CD14-positive monocyte (primary cell): ENCODE data around the gene DUSP16. TPM values are rescaled to one million over a fixed set of nuclear protein-coding genes. Genes with fewer than 3 reads are reported as not detected.
A peak's percentile ranks its signal among the peaks of the same experiment; 100 is the strongest.

Experiments used
- DNase-seq, 3 donors: peaks; one replicate each; pipeline ENCODE4 v3.0.0-alpha.2; 2011 to 2022
- H2AFZ ChIP-seq: 2 replicates; pipeline ENCODE4 v1.6.0; 2012; ENCODE audit warnings: mild to moderate bottlenecking, low read depth, low read length, inconsistent platforms; ENCODE audit not compliant: insufficient read depth, poor library complexity, severe bottlenecking
- H3K27ac ChIP-seq, 2 donors: 1 replicate in 1 of 2; 2 replicates in 1 of 2; pipeline ENCODE4 v1.5.1; 2012 to 2013; ENCODE audit warnings: low read length in 2 of 2, control low read depth in 1 of 2, inconsistent platforms in 1 of 2, low read depth in 1 of 2, mild to moderate bottlenecking in 1 of 2
- H3K27me3 ChIP-seq, 2 donors: one replicate each; pipeline versions ENCODE4 v1.6.0 to v1.6.1; 2011 to 2013; ENCODE audit warnings: low read length in 2 of 2; ENCODE audit not compliant: control insufficient read depth in 2 of 2, insufficient read depth in 2 of 2
- H3K36me3 ChIP-seq, 2 donors: replicated peaks in 1 of 2; 1 replicate in 1 of 2; 2 replicates in 1 of 2; pipeline versions ENCODE4 v1.5.1 to v1.6.1; 2012 to 2013; ENCODE audit warnings: low read length in 2 of 2, control low read depth in 1 of 2, inconsistent platforms in 1 of 2, mild to moderate bottlenecking in 1 of 2; ENCODE audit not compliant: insufficient read depth in 2 of 2, control insufficient read depth in 1 of 2
- H3K4me1 ChIP-seq, 2 donors: 1 replicate in 1 of 2; 2 replicates in 1 of 2; pipeline versions ENCODE4 v1.5.1 to v1.6.1; 2012 to 2013; ENCODE audit warnings: low read length in 2 of 2, control low read depth in 1 of 2, inconsistent platforms in 1 of 2, mild to moderate bottlenecking in 1 of 2, moderate library complexity in 1 of 2; ENCODE audit not compliant: insufficient read depth in 2 of 2, control insufficient read depth in 1 of 2
- H3K4me2 ChIP-seq: replicated peaks from 2 replicates; pipeline ENCODE3; 2012; ENCODE audit warnings: low read length, moderate library complexity, mild to moderate bottlenecking; ENCODE audit not compliant: poor library complexity, severe bottlenecking; ENCODE audit errors: extremely low read depth
- H3K4me3 ChIP-seq, 3 experiments: fragments of 200-600 bp in 1 of 3; sonication (generic) in 1 of 3; replicated peaks in 1 of 3; 1 replicate in 2 of 3; 2 replicates in 1 of 3; pipeline ENCODE4 v1.5.1; 2011 to 2013; ENCODE audit warnings: low read length in 3 of 3, mild to moderate bottlenecking in 3 of 3, control low read depth in 2 of 3, low read depth in 2 of 3, inconsistent platforms in 1 of 3, moderate library complexity in 1 of 3
- H3K79me2 ChIP-seq: 2 replicates; pipeline ENCODE4 v1.6.0; 2012; ENCODE audit warnings: mild to moderate bottlenecking, control low read depth, inconsistent platforms, low read length, moderate library complexity; ENCODE audit not compliant: insufficient read depth
- H3K9ac ChIP-seq: 2 replicates; pipeline ENCODE4 v1.6.0; 2017; ENCODE audit warnings: low read length, mild to moderate bottlenecking; ENCODE audit not compliant: insufficient read depth, poor library complexity, severe bottlenecking
- H3K9me3 ChIP-seq, 2 donors: replicated peaks in 1 of 2; 1 replicate in 1 of 2; 2 replicates in 1 of 2; pipeline versions ENCODE4 v1.5.1 to v1.6.1; 2012 to 2013; ENCODE audit warnings: low read length in 2 of 2, control low read depth in 1 of 2; ENCODE audit not compliant: control insufficient read depth in 1 of 2, insufficient read depth in 1 of 2
- H4K20me1 ChIP-seq: 2 replicates; pipeline ENCODE4 v1.6.0; 2012; ENCODE audit warnings: mild to moderate bottlenecking, low read length, control low read depth, moderate library complexity; ENCODE audit not compliant: insufficient read depth
- H3K27ac Mint-ChIP-seq, 7 donors: one replicate each; pipeline ENCODE4 v1.8.0; 2020; ENCODE audit warnings: mild to moderate bottlenecking in 7 of 7, mixed read lengths in 7 of 7, moderate library complexity in 6 of 7, inconsistent platforms in 2 of 7
- H3K27me3 Mint-ChIP-seq, 3 donors: one replicate each; pipeline ENCODE4 v1.8.0; 2021 to 2022; ENCODE audit warnings: low read depth in 3 of 3, mild to moderate bottlenecking in 3 of 3, mixed read lengths in 3 of 3, moderate library complexity in 3 of 3, inconsistent platforms in 1 of 3
- H3K36me3 Mint-ChIP-seq, 2 donors: one replicate each; pipeline ENCODE4 v1.8.0; 2020; ENCODE audit warnings: mixed read lengths in 2 of 2, inconsistent platforms in 1 of 2, mild to moderate bottlenecking in 1 of 2
- H3K4me1 Mint-ChIP-seq: one replicate; pipeline ENCODE4 v1.8.0; 2020; ENCODE audit warnings: mild to moderate bottlenecking, mixed read lengths
- H3K4me3 Mint-ChIP-seq, 2 donors: one replicate each; pipeline ENCODE4 v1.8.0; 2020; ENCODE audit warnings: mild to moderate bottlenecking in 2 of 2, mixed read lengths in 2 of 2, moderate library complexity in 1 of 2
- H3K9me3 Mint-ChIP-seq, 7 donors: one replicate each; pipeline ENCODE4 v1.8.0; 2020 to 2022; ENCODE audit warnings: mixed read lengths in 7 of 7, mild to moderate bottlenecking in 6 of 7, moderate library complexity in 6 of 7, inconsistent platforms in 2 of 7
- CTCF ChIP-seq: fragments of 200-600 bp; IDR thresholded peaks from one replicate; pipeline ENCODE4 v1.8.0; 2022; ENCODE audit warnings: antibody characterized with exemption, mild to moderate bottlenecking
- WGBS: methylation state at CpG from one replicate; pipeline ENCODE4 v1.1.5; 2013; ENCODE audit warnings: missing lambda C conversion rate; ENCODE audit not compliant: insufficient coverage; 5-methylcytosine and 5-hydroxymethylcytosine counted together
- intact Hi-C, 2 donors: fragments of 100-400 bp; cut with micrococcal nuclease; formaldehyde crosslinking; loops; one replicate each; pipeline versions ENCODE4 v1.15.0 to v1.15.1; 2023
- polyA plus RNA-seq, 3 donors: library from polyadenylated mRNA; depleted of rRNA in 1 of 3; unstranded in 2 of 3; stranded (reverse) in 1 of 3; fragments of 300-500 nt in 2 of 3; fragments of >200 nt in 1 of 3; fragmentation: Illumina TruSeq in 2 of 3; gene quantifications; 1 replicate in 2 of 3; 2 replicates in 1 of 3; pipeline ENCODE4 v1.2.3, GENCODE V29; 2012 to 2021

The DUSP16 gene
- polyA plus RNA-seq, 3 donors: 0.04 to 0.46 (median 0.27) TPM

DNA sequence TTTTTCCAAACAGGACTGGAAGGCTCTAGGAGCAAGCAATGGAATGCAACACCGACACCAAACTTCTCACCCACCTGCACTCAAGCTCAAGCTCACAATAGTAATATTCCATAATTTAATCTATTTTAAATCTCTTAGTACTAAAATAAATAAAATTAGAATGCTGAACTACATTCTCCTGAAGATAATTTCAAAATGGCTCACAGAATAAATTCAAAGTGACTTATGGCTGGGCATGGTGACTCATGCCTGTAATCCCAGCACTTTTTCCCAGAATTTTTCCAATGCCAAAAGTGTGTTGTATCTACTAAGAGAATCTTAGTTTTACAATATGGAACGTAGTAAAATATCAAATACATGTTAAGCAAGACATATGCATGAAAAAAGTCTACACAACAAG lies 31.5 kb downstream of the DUSP16 start:
- H3K27me3 Mint-ChIP-seq: peaks cover 0 to 2% (median 1%) of the 10 kb centered on the region in 3 donors
- Histone ChIP-seq H3K36me3 (no peaks in the 10 kb centered on the region), H3K9ac (no peak overlapping the region), H3K4me3 (no peak overlapping the region), H3K27me3 (no peaks in the 10 kb centered on the region), H3K27ac (no peak overlapping the region), H3K4me1 (no peaks in the 10 kb centered on the region), H2AFZ (no peak overlapping the region), H4K20me1 (no peaks in the 10 kb centered on the region), H3K9me3 (no peaks in the 10 kb centered on the region), H3K4me2 (no peak overlapping the region), H3K79me2 (no peaks in the 10 kb centered on the region)
- H3K36me3 Mint-ChIP-seq: no peaks in the 10 kb centered on the region
- no CpG with 5 or more reads among the region's 2 CpGs for WGBS
- intact Hi-C loops: no loop called here
- H3K4me3 Mint-ChIP-seq: no peak overlapping the region
- peaks cover 0 to 2% (median 0%) of the 10 kb centered on the region in 7 donors for H3K9me3 Mint-ChIP-seq
- no peak for DNase-seq
- TF ChIP-seq CTCF: no peak
- H3K27ac Mint-ChIP-seq: no peak overlapping the region
- peaks cover 3% of the 10 kb centered on the region for H3K4me1 Mint-ChIP-seq

- peaks cover 0 to 2% (median 0%) of the 10 kb centered on the region in 7 donors for H3K9me3 Mint-ChIP-seq
Measured at GRCh38 chr12:12529783-12530421, 32.8 kb downstream of the DUSP16 start.

More at GRCh38 chr12:12529783-12530421, 32.8 kb downstream of the DUSP16 start:
- Mint-ChIP-seq H3K27ac (peak overlapping the region in 1 of 7 donors; percentile 16), H3K27me3 (peaks cover 0 to 2% (median 1%) of the 10 kb centered on the region in 3 donors), H3K4me1 (peaks cover 3% of the 10 kb centered on the region), H3K4me3 (no peak overlapping the region), H3K36me3 (no peaks in the 10 kb centered on the region)
- Histone ChIP-seq H3K4me2 (no peak overlapping the region), H3K9ac (no peak overlapping the region), H3K4me3 (no peak overlapping the region), H3K4me1 (no peaks in the 10 kb centered on the region), H3K79me2 (no peaks in the 10 kb centered on the region), H3K36me3 (no peaks in the 10 kb centered on the region), H2AFZ (no peak overlapping the region), H3K27me3 (no peaks in the 10 kb centered on the region), H4K20me1 (no peaks in the 10 kb centered on the region), H3K9me3 (no peaks in the 10 kb centered on the region), H3K27ac (no peak overlapping the region)
- no peak for TF ChIP-seq CTCF
- DNase-seq: no peak
- WGBS: no CpG with 5 or more reads among the region's 2 CpGs
- intact Hi-C loops: no loop called here
